GM12873 (cell line): ENCODE measurements around the gene PARVB.

Experiments
- CTCF ChIP-seq: IDR thresholded peaks from 2 replicates; pipeline ENCODE4 v1.5.1; 2012; ENCODE audit warnings: low read depth, mild to moderate bottlenecking, moderate library complexity, low read length, control low read depth; ENCODE audit not compliant: insufficient read depth; ENCODE audit errors: missing control alignments

PARVB gene

GRCh38 chr22:44182588-44183286, 158.6 kb downstream of the PARVB start:
- TF ChIP-seq CTCF: no peak

GRCh38 chr22:44183287-44183588, 159.1 kb downstream of the PARVB start:
- no peak for TF ChIP-seq CTCF

- TF ChIP-seq CTCF: no peak
Observed at GRCh38 chr22:44184006-44184405, 159.9 kb downstream of the PARVB start.

- no peak for TF ChIP-seq CTCF
Observed at GRCh38 chr22:44185237-44186120, 161.4 kb downstream of the PARVB start.

GRCh38 chr22:44186121-44186510, 162.0 kb downstream of the PARVB start:
- TF ChIP-seq CTCF: no peak

GRCh38 chr22:44186737-44187136, 162.6 kb downstream of the PARVB start:
- TF ChIP-seq CTCF: no peak

GRCh38 chr22:44187652-44188230, 163.6 kb downstream of the PARVB start:
- TF ChIP-seq CTCF: no peak
